Stomach (tissue), 9 donors: ENCODE results near the gene HERC6. TPM values are rescaled to one million over a fixed set of nuclear protein-coding genes. Genes with fewer than 3 reads are reported as not detected.
"Not testable (repeated sequence)": the region's sequence is repeated elsewhere in the genome, so short reads cannot be mapped to it uniquely, and the experiment has no call there.

ENCODE experiments used
- DNase-seq, 2 donors: peaks; one replicate each; pipeline versions ENCODE4 v3.0.0 to v3.0.0-alpha.2; 2013 to 2019
- H3K27ac ChIP-seq, 5 donors: fragments of 200-600 bp in 4 of 5; sonication (generic) in 4 of 5; one replicate each; pipeline ENCODE4 v1.5.1; 2013 to 2019; ENCODE audit warnings: mild to moderate bottlenecking in 1 of 5, moderate library complexity in 1 of 5
- H3K27me3 ChIP-seq, 3 donors: fragments of 200-600 bp; sonication (generic); one replicate each; pipeline ENCODE4 v1.5.1; 2017 to 2019; ENCODE audit warnings: mixed run types in 1 of 3
- H3K36me3 ChIP-seq, 4 donors: fragments of 200-600 bp; sonication (generic); 1 replicate in 3 of 4; 2 replicates in 1 of 4; pipeline ENCODE4 v1.5.1; 2016 to 2019
- H3K4me1 ChIP-seq, 4 donors: fragments of 200-600 bp; sonication (generic); one replicate each; pipeline ENCODE4 v1.5.1; 2016 to 2019
- H3K4me3 ChIP-seq, 4 donors: fragments of 200-600 bp; sonication (generic) in 3 of 4; one replicate each; pipeline ENCODE4 v1.5.1; 2016 to 2019; ENCODE audit warnings: mild to moderate bottlenecking in 1 of 4
- H3K9me3 ChIP-seq, 4 donors: fragments of 200-600 bp; sonication (generic); one replicate each; pipeline ENCODE4 v1.5.1; 2016 to 2019
- EP300 ChIP-seq: sonication (generic); formaldehyde crosslinking; IDR thresholded peaks from one replicate; pipeline ENCODE4 v1.6.1; 2017; ENCODE audit warnings: antibody characterized with exemption
- POLR2A ChIP-seq, 4 donors: fragments of 450-650 bp; IDR thresholded peaks; one replicate each; pipeline ENCODE4 v1.6.1; 2016; ENCODE audit warnings: antibody characterized with exemption in 4 of 4, control low read depth in 2 of 4, mild to moderate bottlenecking in 1 of 4, moderate library complexity in 1 of 4
- POLR2AphosphoS5 ChIP-seq, 3 donors: sonication (generic); formaldehyde crosslinking; IDR thresholded peaks; one replicate each; pipeline ENCODE4 v1.6.1; 2016; ENCODE audit warnings: antibody characterized with exemption in 3 of 3
- WGBS, 5 donors: extraction: QIAGEN DNeasy Blood & Tissue Kit in 3 of 5; methylation state at CpG; one replicate each; pipeline versions ENCODE4 v1.1.5 to v1.1.7; 2013 to 2018; 5-methylcytosine and 5-hydroxymethylcytosine counted together
- intact Hi-C: fragments of 100-400 bp; cut with DNase I; formaldehyde crosslinking; loops from one replicate; pipeline ENCODE4 v1.15.1; 2023; ENCODE audit warnings: low total_unique reads
- polyA plus RNA-seq, 3 donors: library from polyadenylated mRNA; stranded (reverse); fragments of 200-250 nt; gene quantifications; one replicate each; pipeline ENCODE4 v1.2.3, GENCODE V29; 2013
- total RNA-seq, 5 donors: library from RNA; depleted of rRNA; stranded (reverse); fragments of >200 nt; gene quantifications; one replicate each; pipeline versions ENCODE4 v1.1.0 to v1.2.3, GENCODE V29; 2014 to 2016
- TF ChIP-seq, protein P1 (sequence below), 7 experiments: fragments of 450-650 bp in 4 of 7; fragments of 200-600 bp in 3 of 7; sonication (generic) in 3 of 7; IDR thresholded peaks; one replicate each; pipeline ENCODE4 v1.5.1; 2016 to 2019; ENCODE audit warnings: antibody characterized with exemption in 7 of 7, control low read depth in 2 of 7, mild to moderate bottlenecking in 1 of 7
- donor health status: healthy with polysubstance abuse.
- donor health status: Bipolar disorder and iron deficiency.
- donor health status: healthy.

HERC6 gene
- total and polyA plus RNA-seq, 8 donors, result 0.58 to 18.7 (median 5.1) TPM

DNA sequence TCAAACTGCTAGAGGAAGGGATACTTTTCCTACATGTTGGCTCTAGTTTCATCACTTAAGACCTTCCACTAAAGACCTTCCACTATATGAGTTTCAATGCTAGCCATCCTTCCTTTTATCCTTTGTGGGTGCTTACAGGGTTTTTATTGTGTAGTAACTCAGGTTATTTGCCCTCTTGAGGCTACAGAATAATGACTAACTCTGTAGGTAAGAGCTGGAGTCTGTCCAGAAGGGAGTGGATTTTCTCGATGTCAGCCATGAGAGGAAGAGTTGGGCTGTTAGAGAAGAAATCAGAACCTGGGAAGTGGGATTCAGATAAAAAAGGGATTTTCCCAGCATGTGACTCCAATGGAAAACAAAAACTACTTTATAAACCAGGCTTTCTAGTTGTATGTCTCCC, 50.7 kb downstream of the HERC6 start:
- intact Hi-C loops, result no loop called here
- Histone ChIP-seq H3K4me3 (no peak overlapping the region), H3K27me3 (no peaks in the 10 kb centered on the region), H3K36me3 (peaks cover 0 to 41% (median 23%) of the 10 kb centered on the region in 4 donors), H3K9me3 (peaks cover 0 to 5% (median 0%) of the 10 kb centered on the region in 4 donors), H3K27ac (no peak overlapping the region), H3K4me1 (no peaks in the 10 kb centered on the region)
- WGBS, 5 donors, result 29 to 69% (median 42%) methylated on average over 1 of the region's 1 CpG
- TF ChIP-seq, protein P1, sequence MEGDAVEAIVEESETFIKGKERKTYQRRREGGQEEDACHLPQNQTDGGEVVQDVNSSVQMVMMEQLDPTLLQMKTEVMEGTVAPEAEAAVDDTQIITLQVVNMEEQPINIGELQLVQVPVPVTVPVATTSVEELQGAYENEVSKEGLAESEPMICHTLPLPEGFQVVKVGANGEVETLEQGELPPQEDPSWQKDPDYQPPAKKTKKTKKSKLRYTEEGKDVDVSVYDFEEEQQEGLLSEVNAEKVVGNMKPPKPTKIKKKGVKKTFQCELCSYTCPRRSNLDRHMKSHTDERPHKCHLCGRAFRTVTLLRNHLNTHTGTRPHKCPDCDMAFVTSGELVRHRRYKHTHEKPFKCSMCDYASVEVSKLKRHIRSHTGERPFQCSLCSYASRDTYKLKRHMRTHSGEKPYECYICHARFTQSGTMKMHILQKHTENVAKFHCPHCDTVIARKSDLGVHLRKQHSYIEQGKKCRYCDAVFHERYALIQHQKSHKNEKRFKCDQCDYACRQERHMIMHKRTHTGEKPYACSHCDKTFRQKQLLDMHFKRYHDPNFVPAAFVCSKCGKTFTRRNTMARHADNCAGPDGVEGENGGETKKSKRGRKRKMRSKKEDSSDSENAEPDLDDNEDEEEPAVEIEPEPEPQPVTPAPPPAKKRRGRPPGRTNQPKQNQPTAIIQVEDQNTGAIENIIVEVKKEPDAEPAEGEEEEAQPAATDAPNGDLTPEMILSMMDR (IDR thresholded peaks at IDR 0.05), result no peak
- DNase-seq, result peak in 1 of 2 donors; percentile 10

DNA sequence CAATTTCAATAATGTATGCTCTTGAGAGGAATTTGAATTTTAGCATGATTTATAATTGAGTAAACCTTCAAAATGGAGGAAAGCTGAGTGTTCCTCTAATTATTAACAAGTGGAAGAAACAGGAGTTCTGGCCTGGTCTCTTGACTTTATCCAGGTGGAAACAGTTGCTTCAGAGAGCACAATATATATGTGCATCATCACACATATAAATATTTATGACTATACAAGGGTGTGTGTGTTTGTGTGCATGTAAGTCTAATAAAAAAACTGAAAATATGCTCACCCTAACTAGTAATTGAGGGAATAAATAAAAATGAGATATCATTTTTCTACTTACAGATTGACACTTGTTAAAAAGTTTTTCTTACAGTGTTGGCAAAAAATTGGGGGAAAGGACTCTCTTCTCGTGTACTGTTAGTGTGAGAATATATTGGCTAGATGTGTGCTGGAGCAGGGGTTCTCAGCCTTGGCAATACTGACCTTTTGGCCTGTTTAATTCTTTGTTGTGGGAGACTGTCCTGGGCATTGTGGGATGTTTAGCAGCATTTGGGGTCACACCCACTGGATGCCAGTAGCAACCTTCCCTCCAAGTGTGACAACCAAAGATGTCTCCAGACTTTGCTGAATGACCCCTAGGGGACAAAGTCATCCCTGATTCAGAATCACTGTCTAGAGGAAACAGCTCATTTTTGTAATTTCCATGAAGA, 57.5 kb downstream of the HERC6 start:
- peaks cover 0 to 45% (median 27%) of the 10 kb centered on the region in 4 donors for H3K36me3 ChIP-seq
- peaks cover 0 to 5% (median 0%) of the 10 kb centered on the region in 4 donors for H3K9me3 ChIP-seq
- no peak overlapping the region for H3K27ac ChIP-seq
- intact Hi-C loops, result no loop called here
- 90 to 100% (median 95%) methylated on average over 1 of the region's 1 CpG for WGBS, 5 donors
- no peak overlapping the region for H3K4me3 ChIP-seq
- no peaks in the 10 kb centered on the region for H3K27me3 ChIP-seq
- TF ChIP-seq, protein P1 (IDR thresholded peaks at IDR 0.05), result no peak
- H3K4me1 ChIP-seq, result no peaks in the 10 kb centered on the region
- DNase-seq, result no peak

DNA sequence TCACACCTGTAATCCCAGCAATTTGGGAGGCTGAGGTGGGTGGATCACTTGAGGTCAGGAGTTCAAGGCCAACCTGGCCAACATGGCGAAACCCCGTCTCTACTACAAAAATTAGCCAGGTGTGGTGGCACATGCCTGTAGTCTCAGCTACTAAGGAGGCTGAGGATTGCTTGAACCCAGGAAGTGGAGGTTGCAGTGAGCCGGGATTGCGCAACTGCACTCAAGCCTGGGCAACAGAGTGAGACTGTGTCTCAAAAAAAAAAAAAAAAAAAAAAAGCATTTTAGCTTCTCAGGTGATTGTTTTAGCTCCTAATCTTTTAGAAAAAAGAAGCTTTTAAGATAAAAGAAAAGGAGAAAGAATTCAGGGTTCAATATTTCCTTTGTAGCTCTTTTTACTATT, 59.2 kb downstream of the HERC6 start:
- DNase-seq, H3K9me3 ChIP-seq, H3K4me3 ChIP-seq, H3K27me3 ChIP-seq, intact Hi-C loops, H3K27ac ChIP-seq, H3K4me1 ChIP-seq: not testable (repeated sequence)
- H3K36me3 ChIP-seq, result peaks cover 5 to 47% (median 28%) of the 10 kb centered on the region in 4 donors
- WGBS, 5 donors, result 98 to 100% (median 98%) methylated on average over 4 of the region's 4 CpGs

DNA sequence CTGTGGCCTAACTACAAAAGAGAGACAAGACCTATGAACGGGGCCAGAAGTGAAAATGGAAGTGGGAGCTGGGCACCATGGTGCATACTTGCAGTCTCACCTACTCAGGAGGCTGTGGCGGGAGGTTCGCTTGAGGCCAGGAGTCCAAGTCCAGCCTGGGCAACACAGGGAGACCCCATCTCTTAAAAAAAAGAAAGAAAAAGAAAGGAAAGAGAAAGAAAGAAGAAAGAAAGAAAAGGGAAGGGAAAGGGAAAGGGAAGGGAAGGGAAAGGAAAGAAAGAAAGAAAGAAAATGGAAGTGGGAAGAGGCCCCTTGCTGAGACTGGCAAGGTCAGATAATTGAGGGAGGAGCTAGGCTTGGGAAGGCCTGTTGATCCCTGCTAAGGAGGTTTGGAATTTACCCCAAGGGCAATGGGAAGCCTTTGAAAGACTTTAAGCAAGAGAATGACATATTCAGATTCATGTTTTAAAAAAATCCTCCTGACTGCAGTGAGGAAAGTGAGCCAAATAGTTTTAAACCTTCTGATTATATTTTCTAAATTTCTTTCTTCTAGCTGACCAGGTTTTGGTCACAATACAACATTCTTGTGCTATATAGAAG, 60.6 kb downstream of the HERC6 start:
- 91 to 100% (median 97%) methylated on average over 3 of the region's 3 CpGs for WGBS, 5 donors
- intact Hi-C loops, result no loop called here
- TF ChIP-seq, protein P1 (IDR thresholded peaks at IDR 0.05), result no peak
- TF ChIP-seq POLR2A (IDR thresholded peaks at IDR 0.05), result no peak
- TF ChIP-seq POLR2AphosphoS5 (IDR thresholded peaks at IDR 0.05), result no peak
- no peak for TF ChIP-seq EP300
- no peak overlapping the region for H3K27ac ChIP-seq
- peaks cover 5 to 40% (median 21%) of the 10 kb centered on the region in 4 donors for H3K36me3 ChIP-seq
- H3K27me3 ChIP-seq, result no peaks in the 10 kb centered on the region
- no peak overlapping the region for H3K4me3 ChIP-seq
- no peaks in the 10 kb centered on the region for H3K4me1 ChIP-seq
- no peak for DNase-seq
- H3K9me3 ChIP-seq, result no peaks in the 10 kb centered on the region

DNA sequence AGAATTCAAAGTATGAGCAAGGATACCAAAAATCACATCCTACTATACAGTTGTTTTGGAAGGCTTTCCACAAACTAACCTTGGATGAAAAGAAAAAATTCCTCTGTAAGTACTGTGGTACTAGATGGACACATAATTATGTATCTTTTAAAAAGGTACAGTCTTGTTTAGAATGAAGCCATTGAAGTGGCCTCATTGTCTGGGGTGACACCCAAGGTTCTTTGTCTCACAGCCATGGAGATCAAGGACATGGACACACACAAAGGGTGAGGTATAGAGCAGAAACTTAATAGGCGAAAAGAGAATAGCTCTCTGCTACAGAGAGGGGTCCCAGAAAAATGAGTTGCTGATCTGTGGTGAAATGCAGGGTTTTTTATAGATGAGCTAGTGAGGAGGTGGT, 61.5 kb downstream of the HERC6 start:
- WGBS, 5 donors, result 85 to 100% (median 96%) methylated on average over 1 of the region's 1 CpG
- H3K36me3 ChIP-seq, result peaks cover 5 to 40% (median 18%) of the 10 kb centered on the region in 4 donors
- no peak for DNase-seq
- TF ChIP-seq POLR2A (IDR thresholded peaks at IDR 0.05) (no peak), EP300 (no peak), POLR2AphosphoS5 (IDR thresholded peaks at IDR 0.05) (no peak)
- TF ChIP-seq, protein P1 (IDR thresholded peaks at IDR 0.05), result no peak
- no peaks in the 10 kb centered on the region for H3K9me3 ChIP-seq
- intact Hi-C loops, result no loop called here
- H3K4me3 ChIP-seq, result no peak overlapping the region
- no peaks in the 10 kb centered on the region for H3K4me1 ChIP-seq
- no peaks in the 10 kb centered on the region for H3K27me3 ChIP-seq
- H3K27ac ChIP-seq, result no peak overlapping the region
